GM20431 (cell line): Measurements from ENCODE around the gene SPINK14.

Experiments used
- in situ Hi-C: fragments of 300-500 bp; cut with MseI, MboI; formaldehyde crosslinking; loops from one replicate; pipeline ENCODE4 v1.15.0; 2020; ENCODE audit warnings: low sequenced_read_pairs; ENCODE audit not compliant: unreplicated experiment

SPINK14 gene

GRCh38 chr5:148191010-148191409, 22.7 kb downstream of the SPINK14 start:
- in situ Hi-C loops, result no loop called here

GRCh38 chr5:148193202-148193601, 24.9 kb downstream of the SPINK14 start:
- in situ Hi-C loops, result no loop called here

GRCh38 chr5:148201151-148201550, 32.8 kb downstream of the SPINK14 start:
- in situ Hi-C loops, result no loop called here

GRCh38 chr5:148202531-148203203, 34.3 kb downstream of the SPINK14 start, which contains the start of gene SPINK6:
Gene SPINK6 (plus strand): TSS chr5:148203042. CDS start chr5:148203097, 55 bp downstream.
- in situ Hi-C loops, result no loop called here

- in situ Hi-C loops, result no loop called here
Measured at GRCh38 chr5:148205044-148205806, 36.9 kb downstream of the SPINK14 start.

GRCh38 chr5:148205865-148206264, 37.5 kb downstream of the SPINK14 start:
- in situ Hi-C loops, result no loop called here

- in situ Hi-C loops, result no loop called here
Measured at GRCh38 chr5:148206620-148207019, 38.3 kb downstream of the SPINK14 start.

- in situ Hi-C loops, result no loop called here
Measured at GRCh38 chr5:148208226-148208625, 39.9 kb downstream of the SPINK14 start.

GRCh38 chr5:148209151-148209770, 40.9 kb downstream of the SPINK14 start:
- in situ Hi-C loops, result no loop called here

GRCh38 chr5:148214665-148215185, 46.4 kb downstream of the SPINK14 start:
- in situ Hi-C loops, result no loop called here

GRCh38 chr5:148221508-148221907, 53.2 kb downstream of the SPINK14 start:
- in situ Hi-C loops, result no loop called here

- in situ Hi-C loops, result no loop called here
Measured at GRCh38 chr5:148224117-148224742, 55.9 kb downstream of the SPINK14 start.
